ENCODE data around the gene TMEM184B.

Gene TMEM184B

GRCh38 chr22:38175206-38176118 lies 97.3 kb downstream of the TMEM184B start:
- DNase-seq = no peak

- no peak for DNase-seq
Measured at GRCh38 chr22:38174626-38175025, 98.2 kb downstream of the TMEM184B start.

- no peak for DNase-seq
Measured at GRCh38 chr22:38173641-38173906, 99.2 kb downstream of the TMEM184B start.

- DNase-seq = no peak
Measured at GRCh38 chr22:38172832-38173640, 99.8 kb downstream of the TMEM184B start.

- DNase-seq = no peak
Measured at GRCh38 chr22:38171927-38172831, 100.6 kb downstream of the TMEM184B start.

GRCh38 chr22:38170469-38170868 lies 102.3 kb downstream of the TMEM184B start:
- DNase-seq = no peak

Measured in cortex of kidney (tissue), 1 donor.